Raji (cell line): ENCODE results near the gene KDM4B.

Experiments
- POLR2A ChIP-seq: IDR thresholded peaks from 2 replicates; pipeline ENCODE4 v1.6.1; 2011; ENCODE audit warnings: low read depth, low read length, control low read depth; ENCODE audit not compliant: insufficient read depth

Gene KDM4B

GRCh38 chr19:5018224-5019015 is 49.5 kb downstream of the KDM4B start:
- TF ChIP-seq POLR2A, result no peak

DNA sequence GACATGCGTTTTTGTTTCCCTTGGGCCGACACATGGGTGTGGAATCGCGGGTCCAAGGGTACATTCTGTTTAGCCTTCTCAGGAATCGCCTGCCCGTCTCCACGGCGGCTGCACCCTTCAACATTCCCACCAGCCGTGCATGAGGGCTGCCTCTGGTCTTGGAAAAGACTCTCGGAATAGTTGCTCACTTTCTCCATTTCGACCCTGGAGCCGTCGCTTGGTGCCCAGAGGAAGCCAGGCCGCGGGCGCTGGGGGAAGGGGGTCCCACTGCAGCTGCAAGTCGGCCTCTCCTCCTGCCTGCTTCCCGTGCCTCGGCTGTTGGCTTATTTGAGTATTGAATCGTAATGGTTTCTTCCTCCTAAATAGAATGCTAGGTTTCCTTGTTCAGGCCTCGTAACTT is 51.5 kb downstream of the KDM4B start:
- no peak for TF ChIP-seq POLR2A

DNA sequence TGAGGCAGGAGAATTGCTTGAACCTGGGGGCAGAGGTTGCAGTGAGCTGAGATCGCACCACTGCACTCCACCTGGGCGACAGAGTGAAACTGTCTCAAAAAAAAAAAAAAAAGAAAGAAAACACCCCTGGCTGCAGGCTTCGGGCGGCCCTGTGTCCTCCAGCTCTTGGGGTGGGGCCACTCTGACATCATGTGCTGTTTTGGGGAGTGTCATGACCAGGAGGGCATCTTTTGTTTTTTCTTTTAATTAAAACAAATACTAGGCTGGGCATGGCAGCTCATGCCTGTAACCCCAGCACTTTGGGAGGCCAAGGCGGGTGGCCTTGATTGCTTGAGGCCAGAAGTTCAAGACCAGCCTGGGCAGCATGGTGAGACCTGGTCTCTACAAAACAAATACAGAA is 52.1 kb downstream of the KDM4B start:
- TF ChIP-seq POLR2A, result no peak

- no peak for TF ChIP-seq POLR2A
Measured at GRCh38 chr19:5022066-5022860, 53.4 kb downstream of the KDM4B start.

- no peak for TF ChIP-seq POLR2A
Measured at GRCh38 chr19:5023128-5023571, 54.2 kb downstream of the KDM4B start.

- no peak for TF ChIP-seq POLR2A
Measured at GRCh38 chr19:5024282-5024681, 55.4 kb downstream of the KDM4B start.

DNA sequence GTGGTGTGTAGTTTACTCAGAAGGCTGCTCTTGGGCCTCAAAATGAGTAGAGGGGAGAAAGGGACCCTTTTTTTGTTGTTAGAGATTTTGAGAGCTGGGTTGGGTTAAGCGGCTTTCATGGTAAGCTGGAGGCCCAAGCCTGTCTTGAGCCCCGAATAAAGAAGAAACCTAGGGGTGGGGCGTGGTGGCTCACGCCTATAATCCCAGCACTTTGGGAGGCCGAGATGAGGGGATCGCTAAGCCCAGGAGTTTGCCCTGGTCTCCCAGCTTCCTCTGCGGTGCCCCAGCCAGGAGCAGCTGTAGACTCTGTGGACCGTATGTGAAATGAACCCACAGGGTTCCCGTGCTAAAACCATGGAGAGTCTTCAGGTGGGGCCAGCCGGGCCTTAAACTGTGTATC is 56.1 kb downstream of the KDM4B start:
- TF ChIP-seq POLR2A, result no peak

- TF ChIP-seq POLR2A, result no peak
Measured at GRCh38 chr19:5026706-5027273, 57.9 kb downstream of the KDM4B start.

GRCh38 chr19:5028229-5028886 is 59.4 kb downstream of the KDM4B start:
- TF ChIP-seq POLR2A, result no peak

DNA sequence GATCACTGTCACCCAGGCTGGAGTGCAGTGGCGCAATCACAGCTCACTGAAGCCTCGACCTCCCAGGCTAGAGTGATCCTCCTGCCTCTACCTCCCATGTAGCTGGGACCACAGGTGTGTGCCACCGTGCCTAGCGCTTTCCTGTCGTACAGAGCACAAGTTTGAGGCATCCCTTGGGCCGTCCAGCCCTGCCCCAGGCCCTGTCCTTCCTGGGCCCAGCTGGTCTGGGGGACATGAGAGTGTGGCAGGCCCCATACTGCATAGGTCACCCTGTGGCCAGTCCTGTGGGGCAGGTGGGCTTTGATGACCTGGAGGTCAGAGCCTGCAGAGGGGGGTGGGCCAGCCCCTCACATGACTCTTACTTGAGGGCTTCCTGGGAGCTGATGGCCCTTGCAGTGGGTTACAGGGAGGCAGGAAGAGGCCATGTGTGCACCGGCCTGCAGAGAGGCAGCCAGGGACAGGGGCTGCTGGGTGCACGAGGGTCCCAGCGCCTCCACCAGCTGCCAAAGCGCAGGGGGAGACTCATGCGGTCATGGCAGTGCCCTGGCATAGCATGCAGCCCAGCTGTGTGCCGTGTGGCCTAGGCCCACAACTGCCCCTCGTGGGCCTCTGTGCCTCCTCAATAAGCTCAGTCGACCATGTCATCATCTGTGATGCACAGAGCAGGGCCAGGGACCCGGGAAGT is 61.4 kb downstream of the KDM4B start:
- no peak for TF ChIP-seq POLR2A

DNA sequence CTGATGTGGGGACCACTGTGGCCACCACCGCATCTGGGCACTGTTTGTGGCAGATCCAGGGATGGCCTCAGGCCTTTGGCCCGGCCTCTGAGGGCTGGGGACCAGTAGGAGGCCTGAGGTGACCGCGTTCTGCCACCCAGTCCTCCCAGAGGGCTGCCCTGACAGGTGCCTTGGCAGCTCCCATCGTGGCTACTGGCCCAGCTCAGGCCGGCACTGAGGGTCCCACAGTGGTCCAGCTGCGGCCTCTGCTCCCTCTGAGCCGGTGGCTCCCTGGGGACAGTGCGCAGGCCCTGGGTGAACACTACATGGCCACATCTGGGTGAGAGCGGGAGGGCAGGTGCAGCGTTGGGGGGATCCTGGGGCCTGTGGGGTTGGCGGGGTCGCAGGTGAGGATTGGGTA is 61.9 kb downstream of the KDM4B start:
- TF ChIP-seq POLR2A, result no peak

GRCh38 chr19:5031231-5032100 is 62.6 kb downstream of the KDM4B start:
- no peak for TF ChIP-seq POLR2A

DNA sequence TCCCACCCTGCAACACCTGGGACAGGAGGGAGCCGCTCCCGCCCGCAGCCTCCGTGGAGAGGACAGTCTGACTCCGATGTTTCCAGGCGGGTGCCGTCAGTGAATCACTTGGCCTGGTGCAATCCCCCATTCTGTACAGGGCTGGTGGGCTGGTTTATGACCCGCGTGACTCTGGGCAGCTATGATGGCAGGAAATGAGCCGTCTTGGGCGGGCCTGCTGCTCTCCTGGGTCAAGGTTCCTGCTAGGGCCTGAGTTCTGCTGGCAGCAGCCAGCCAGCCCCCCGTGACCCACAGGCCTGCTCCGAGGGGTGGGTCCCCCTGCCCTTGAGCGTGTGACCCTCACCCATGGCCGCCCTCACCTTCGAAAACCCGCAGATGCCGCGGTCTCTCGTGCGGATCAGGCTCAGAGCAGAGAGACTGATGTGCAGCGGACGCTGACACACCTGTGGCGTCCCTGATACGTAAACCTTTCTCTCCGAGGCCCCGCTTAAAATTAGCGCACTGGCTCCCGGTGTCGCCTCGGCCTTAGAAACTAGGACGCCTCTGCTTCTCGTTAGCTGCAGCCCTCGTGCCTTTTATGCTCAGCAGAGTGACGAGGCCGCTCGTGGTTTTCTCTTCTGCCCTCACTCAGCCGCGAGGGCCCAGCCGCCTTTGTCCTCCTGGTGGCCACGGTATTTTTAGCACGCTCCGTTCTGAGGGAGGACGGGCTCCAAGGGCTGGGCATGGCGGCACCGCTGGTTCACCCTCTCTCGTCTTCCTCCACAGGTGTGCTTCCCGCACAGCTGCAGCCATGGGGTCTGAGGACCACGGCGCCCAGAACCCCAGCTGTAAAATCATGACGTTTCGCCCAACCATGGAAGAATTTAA is 63.4 kb downstream of the KDM4B start:
- no peak for TF ChIP-seq POLR2A

DNA sequence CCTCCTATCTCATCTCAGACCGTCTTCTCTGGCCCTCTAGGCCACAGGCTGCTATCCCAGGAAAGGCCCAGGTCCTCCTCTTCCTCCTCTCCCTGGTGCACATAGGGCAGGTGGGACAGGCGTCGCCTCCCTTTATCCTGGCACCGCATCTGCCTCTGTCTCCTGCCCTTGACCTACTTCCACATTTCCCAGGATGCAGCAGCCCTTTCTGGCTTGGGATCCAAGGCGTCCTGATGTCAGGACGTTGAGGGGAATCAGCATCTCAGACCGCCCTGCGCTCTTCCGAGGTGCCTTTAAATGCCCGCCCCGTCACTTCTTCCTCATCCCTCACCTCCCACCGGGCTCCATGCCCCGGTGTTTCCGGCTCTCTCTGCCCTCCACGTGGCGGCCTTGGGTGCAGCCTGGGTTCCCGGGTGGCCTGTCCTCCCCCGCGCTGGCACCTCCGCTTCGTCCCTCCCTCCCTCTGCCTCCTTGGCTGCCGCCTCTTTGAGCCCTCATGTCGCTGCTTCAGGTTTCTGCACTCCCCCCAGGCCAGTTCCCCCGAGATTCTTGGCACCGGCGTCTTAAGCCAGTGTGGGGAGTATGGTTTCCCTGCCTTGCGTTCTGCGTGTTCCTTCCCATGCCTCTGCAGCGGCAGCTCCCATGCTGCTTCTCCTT is 66.3 kb downstream of the KDM4B start:
- TF ChIP-seq POLR2A, result no peak
